Measurements from ENCODE around the gene SLFN14.
"Not testable (repeated sequence)": the region's sequence is repeated elsewhere in the genome, so short reads cannot be mapped to it uniquely, and the experiment has no call there.

SLFN14 gene
- 0 reads per million in 2 donors for total RNA-seq

DNA sequence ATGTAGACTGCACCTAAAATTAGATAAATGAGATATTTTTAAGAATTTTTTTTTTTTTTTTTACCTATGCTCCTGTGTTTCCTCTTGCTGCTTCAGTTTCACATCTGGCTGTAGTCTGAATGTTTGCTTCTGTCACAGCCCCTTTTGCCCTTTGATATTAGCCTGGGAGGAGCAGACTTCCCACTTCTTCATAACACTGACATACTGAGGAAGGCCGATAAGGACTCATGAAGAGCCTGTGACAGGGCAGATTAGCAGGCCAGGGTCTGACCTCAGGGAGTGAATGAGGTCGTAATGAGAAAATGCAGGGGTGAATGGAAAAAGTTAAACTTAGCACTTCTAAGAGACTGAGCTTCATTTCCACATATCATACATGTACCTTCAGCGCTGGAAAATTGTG is at the start of gene SLFN14:
SLFN14 (minus strand) TSS at position 117 of the 400 bp plus-strand sequence. CDS start 2,757 bp downstream, outside the sequence.
- no peak for DNase-seq

DNA sequence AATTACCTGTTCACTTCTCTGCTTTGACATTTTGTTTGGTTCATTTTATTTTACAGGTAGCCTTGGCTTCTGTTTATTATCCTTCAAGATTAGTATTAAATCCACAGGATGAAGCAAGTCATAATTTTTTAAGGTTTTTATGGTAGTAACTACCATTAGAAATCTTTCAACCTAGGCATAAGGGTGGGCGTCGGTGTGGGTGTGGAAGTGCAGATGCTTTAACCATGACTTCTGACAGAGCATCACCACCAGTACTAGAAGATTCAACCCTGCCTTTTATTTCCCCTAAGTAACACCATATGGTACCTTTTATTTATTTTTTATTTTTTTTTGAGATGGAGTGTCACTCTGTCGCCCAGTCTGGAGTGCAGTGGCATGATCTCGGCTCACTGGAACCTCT is 49.2 kb upstream of the SLFN14 start:
- no peak for DNase-seq

DNA sequence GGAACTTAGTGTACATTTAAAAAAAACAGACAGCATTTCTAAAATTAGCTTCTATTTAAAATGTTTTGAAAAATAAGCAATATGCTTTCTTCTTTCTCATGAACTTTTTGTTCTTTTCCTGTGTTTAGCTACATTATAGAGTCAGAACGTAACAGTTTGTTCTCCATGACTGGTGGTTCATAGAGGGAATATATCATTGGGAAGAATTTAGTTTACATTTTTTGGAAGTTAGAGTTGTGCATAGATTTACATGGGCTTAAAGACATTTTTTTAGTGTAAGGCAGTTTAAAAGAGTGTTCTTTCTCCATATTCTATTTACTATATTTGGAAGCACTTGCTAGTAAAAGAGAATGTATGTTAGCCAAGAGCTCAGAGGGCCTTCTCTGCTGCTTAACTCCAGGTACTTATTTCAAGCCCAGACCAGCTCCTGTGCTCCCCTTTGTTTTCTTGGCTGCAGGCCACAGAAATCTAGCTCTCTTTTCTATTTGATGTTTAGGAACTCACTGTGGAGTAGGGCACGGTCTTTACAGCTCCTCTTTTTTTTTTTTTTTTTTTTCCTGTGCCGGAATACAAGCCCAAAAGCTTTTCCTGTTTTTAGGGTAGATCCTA is 46.7 kb upstream of the SLFN14 start:
- no peak for DNase-seq

DNA sequence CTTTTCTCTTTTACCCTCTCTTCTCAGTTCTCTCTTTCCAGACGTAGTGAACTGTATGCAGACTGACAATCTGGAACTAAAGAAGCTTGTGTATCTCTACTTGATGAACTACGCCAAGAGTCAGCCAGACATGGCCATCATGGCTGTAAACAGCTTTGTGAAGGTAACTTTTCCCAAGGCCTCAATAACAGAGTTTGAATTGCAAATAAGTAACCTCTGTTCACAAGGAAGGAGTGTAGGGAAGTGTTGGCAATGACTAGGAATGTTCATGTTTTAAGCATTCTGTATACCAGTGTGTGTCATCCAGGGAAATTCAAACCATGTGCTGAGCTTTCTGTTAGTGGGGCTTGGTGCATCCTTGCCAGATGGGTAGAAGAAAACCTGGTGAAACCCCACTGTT is 45.1 kb upstream of the SLFN14 start:
- no peak for DNase-seq

DNA sequence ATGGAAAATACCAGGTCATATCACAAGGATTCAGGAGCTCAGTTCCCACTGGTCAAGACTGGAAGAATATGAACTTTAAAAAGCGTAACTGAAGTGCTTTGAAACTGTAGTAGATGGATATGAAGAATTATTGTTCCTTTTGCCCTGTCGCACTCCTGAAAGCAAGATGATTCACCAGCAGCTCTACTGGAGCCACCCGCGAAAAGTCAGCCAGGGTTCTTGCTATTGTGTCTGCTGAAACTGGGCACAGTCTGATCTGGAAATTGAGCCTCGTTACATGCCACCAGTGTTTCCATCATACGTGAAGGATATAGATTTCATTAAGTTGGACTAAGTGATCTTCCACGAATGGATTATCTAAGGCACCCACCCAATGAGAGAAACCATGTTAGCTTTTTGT is 43.1 kb upstream of the SLFN14 start:
- no peak for DNase-seq

DNA sequence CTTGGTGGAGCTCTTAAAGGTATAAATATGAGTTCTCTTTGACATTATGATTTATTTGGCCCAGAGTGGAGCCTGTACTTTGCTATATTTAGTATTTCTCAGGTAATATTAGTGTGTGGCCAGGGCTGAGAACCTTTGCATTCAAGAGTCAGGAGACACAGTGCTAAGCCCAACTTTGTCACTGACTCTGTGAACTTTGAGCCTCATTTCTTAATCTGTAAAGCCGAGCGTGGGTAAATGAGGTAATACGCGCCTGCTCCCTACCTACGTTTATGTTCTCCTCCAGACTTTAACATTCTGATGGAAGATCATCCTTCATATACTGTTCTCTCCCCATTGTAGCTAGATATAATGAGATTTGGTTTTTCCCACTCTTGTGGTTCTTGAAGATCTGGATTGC is 37.0 kb upstream of the SLFN14 start:
- no peak for DNase-seq

DNA sequence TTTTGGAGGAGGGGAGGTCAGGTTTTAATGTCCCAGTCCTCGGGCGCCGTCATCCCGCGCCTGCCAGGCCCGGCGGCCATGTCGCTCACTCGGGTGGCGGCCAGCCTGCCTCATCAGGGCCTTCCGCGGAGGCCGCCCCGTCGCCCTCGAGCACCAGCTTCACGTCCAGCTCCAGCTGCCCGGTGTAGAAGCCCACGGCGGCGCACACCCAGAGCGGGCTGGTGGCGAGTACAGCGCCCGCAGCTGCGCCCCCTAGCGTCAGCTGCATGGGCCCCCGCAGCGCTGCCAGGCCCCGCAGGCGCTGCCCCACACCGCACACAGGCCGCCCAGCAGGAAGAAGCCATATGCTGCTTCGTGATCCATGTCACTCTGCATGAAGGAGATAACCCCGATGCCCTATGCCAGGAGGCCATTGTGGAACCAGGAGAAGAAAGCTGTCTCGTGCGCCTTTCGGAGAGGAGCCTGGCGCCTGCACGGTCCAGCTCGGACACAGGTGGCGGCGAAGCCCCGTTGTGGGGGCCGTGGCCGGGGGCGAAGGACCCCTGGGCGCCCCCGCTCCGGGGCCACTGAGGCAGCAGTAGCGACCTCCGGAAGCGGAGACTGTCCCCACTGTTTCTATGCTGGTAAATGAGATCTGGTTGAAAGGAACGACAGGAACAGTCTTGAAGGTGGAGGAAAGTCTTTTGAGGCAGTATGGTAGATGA is 36.1 kb upstream of the SLFN14 start:
- DNase-seq = no peak

DNA sequence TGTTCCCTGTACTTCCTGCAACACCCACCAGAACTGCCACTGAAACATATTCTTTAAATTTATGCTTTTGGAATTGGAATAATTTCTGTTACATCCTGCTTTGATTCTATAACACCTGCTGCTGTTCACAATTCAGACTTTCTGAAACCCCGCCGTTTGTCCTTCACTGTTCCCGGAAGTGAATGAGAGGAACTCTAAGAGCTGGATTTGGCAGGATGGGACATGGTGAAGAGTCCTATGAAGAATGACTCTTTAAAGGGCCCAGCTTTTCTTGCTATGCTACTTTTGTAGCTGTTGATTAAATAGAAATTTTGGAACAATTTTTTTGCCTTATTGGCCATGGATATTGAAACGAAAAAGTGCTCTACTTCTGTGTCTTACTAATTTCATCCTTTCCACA is 35.5 kb upstream of the SLFN14 start:
- DNase-seq = no peak

DNA sequence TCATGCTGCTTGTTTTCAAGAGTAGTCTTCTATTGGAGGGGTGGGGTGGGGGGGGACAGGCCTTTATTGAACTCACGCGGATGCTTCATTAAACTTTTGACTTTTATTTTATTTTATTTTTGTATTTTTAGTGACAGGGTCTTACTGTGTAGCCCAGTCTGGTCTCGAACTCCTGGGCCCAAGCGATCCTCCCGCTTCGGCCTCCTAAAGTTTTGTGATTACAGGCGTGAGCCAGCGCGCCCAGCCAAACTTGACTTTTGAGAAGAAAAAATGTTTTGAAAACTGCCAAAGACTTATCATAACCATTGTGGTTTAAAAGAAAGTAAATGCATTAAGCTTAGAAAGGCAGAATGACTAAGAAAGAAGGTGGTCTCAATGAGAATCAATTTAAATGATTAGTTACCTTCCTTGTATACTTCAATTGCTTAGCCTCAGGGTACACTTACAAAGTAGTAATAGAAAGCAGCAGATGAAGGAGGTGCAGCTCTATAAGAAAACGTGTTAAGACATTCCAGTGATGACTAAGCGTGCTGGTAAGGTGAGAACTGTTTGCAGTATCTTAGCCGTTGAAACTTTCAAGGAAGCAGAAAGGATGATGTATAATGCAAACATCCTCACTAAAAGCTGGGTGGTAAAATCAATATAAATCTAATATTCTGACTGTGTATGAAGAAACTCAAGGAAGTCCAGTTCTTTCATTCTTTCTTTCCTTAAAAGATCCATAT is 27.7 kb upstream of the SLFN14 start:
- no peak for DNase-seq

DNA sequence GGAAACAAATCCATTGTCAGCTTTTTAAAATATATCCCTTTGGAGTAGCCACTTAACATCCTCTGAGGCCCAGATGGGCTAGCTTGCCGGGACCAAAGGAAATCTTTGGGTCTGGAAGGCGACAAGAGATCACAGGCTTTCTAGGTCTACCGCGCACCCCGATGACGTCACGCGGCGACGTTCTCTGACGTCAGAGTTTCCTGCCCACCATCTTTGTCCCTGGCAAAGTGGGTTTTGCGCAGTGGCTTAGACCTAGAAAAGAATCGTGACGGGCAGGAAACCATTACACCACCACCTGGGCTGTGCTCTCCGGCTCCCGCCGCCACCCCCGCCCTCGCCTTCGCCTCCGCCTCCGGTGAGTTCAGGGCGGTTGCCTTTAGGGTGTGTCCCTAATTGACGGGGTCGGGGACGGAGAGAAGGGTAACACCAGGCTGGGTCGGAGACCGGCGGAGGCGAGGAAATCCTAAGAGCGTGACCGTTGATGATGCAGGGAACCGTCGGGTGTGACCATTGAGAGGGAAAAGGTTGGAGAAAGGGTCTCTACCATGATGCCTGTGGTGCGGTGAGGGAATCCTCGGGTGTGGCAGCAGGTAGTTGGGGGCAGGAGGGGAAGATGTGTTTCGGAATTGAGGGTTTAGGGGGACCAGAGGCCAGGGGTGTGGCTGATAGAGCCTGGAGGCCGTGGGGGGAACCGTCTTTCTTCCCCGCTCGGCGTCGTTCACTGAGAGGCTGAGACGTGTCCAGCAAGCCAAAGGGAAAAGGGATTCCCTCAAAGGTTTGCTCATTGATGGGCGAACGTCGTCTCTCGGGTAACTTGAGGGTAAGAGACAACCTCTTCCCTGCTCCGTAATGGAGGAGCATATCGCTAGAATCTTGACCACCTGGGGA is 26.7 kb upstream of the SLFN14 start, which contains the start of gene AP2B1:
AP2B1 (plus strand) TSS at position 249 of the 888 bp plus-strand sequence. CDS start 6,709 bp downstream, outside the sequence.
- DNase-seq = peak; percentile 96

DNA sequence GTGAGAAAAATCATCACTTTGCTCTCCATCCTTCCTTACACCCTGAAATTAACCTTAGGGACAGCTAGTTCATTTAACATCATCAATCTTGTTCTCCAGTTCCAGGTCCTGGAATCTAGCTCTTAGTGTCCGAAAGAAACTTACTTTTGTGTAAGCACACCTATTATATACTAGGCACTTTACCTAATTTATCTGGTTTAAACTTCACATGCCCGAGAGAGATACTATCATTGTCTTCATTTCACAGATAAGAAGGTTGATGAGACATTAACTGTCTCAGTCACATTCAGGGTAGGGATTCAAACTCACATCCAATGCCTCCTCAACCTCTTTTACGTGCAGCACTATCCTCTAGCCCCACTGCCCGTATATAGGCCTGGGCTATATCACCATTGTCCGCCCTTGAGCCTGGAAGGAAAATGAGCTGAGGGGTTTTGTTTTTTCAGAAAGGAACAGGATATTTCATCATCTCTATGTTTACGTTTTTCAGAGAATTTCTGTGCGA is 26.0 kb upstream of the SLFN14 start:
- DNase-seq = no peak

DNA sequence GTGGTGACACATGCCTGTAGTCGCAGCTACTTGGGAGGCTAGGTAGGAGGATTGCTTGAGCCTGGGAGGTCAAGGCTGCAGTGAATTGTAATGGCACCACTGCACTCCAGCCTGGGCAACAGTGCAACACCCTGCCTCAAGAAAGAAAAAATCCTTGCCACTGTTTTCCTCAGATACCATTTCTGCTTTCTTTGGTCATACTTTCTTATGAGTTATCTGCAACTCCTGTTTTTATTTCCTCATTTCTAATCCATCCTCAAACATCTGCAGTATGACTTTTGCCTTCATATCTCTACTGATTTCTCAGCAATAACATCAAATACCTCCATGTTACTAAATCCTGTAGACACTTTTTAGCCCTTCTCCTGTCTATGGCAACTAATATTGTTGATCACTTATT is 23.4 kb upstream of the SLFN14 start:
- no peak for DNase-seq

DNA sequence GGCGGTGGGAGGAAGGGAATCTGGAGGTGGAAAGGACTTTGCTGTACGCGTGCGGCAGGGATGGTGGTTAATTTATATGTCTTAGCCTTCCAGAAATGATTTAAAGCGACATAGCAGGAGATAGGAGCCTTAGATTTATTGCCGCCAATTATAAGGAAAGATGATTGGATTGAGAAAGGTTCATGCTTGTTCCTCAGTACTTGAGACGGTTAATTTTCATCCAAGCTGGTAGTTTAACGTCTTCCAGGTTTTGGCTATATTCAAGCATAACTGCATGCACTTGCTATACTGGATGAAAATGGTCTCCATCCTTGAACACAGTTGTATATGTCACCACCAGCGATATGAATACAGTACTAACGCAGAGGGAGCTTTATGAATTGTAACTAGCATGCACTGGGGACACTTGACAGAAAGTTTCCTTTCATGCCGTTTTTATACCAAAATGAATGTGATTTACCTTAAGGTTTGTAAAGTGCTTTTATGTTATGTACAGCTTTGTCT is 18.4 kb upstream of the SLFN14 start:
- DNase-seq = no peak

DNA sequence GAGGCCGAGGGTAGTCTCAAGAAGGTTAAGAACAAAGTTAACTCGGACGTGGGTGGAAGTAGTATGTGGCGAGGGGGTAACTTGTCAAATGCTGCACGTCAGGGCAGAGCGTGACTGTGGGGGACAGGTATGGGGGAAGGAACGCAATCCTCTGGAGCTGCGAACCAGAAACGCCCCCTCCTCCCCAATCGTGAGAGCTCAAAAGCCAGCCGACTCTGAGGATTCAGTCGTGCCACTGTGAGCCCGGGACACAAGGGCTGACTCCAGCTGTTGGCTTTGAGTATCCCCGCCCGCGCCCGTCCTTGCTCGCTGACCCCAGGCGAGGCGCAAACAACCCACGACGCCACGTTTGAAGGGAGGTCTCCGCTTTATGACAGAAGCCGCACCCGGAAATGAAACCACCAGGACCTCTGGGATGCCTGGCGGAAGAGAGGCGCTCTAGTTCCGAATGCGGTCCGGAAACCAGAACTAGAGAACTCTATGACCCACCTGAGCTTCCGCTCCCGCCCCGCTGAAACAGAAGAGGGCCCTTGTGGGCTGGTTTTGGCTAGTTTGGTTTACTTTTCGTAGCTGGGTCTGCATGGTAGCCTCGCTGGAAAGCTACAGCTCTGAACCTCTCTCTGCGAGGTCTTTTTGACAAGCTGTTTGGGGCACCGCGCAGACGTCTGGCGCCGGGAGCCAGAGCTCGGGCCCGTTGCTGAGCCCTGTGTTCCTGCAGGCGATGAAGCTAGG is 17.7 kb upstream of the SLFN14 start, which contains the start of gene PEX12:
PEX12 (minus strand) TSS at position 375 of the 732 bp plus-strand sequence. CDS start 550 bp downstream, outside the sequence.
- DNase-seq = peak; percentile 81

DNA sequence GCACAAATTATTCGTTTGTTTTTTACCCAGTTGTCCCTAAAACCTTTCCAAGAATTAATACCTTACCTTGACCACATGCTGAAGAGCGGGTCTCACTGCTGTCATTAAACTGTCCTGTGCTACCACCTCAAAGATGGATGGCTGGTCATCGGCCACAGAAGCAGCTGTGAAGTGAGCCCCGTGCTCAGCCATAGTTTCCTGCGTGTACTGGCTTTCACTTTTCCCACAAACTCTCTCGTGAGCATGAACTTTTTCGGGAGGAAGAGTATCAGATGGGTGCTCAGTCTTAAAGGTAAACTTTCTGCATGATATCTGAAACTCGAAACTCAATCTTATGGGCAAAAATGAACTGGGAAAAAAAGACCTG is 17.2 kb upstream of the SLFN14 start:
- DNase-seq = no peak

DNA sequence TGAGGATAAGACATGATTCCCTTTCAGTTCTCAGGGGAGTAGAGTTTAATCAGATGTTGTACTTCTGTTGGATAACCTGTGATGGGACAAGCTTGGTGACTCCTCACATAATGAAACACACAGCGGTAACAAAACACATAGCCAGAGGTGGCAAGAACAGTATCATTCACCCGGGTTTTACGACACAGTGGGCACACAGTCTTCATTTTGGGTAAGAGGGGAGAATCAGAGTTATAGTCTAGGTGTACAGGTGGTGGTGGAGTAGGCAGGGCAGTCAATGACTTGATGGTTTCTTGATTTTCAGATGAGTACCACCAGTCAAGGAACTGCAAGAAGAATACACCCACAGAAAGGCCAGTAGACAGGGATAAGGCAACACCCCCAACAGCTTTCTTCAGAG is 15.1 kb upstream of the SLFN14 start:
- DNase-seq = no peak

DNA sequence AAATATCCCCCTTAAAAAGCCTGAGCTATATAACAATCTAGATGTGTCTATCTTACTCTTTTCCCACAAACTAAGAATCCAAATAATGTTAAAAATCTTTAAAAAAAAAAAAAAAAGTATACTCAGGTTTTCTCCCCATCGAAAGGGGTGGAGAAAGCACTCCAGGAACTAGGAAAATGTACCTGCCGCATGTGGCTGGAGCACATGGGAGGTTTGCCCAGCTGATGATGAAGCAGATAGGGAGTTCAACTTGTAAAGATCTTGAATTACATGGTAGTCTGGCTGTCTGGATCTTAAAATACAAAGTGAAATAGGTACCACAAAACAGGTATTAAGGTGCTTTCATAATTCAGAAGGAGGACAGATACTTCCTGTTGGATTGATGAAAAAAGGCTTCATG is 8.8 kb upstream of the SLFN14 start:
- DNase-seq = no peak

DNA sequence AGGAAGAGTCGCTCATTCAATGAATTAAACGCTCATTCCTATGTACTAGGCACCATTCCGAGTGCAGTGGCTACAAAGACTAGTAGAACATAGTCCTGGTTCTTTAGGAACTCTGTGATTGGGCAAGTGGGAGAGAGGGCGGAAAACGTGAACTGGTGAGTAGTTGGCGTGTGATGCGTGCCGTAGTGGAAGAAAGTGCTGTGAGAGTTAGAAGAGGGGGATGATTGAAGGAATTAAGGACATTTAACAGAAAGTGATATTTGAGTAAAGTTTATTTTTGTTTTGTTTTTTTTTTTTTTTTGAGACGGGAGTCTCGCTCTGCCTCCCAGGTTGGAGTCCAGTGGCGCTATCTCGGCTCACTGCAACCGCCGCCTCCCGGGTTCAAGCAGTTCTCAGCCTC is 7.9 kb upstream of the SLFN14 start:
- DNase-seq = no peak

DNA sequence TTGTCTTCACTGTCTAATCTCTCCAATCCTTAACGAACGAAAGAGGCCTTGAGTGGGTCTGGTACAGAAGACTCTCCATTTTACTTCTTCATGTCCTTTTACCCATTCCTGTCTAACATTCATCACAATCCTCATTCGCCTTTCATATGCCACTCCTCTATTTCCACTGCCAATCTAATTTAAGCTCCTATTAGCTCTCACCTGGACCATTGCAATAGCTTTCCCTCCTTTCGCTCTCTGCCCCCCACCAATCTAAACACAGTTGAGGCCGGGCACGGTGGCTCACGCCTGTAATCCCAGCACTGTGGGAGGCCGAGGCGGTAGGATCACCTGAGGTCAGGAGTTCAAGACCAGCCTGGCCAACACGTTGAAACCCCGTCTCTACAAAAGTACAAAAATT is 6.3 kb upstream of the SLFN14 start:
- no peak for DNase-seq

DNA sequence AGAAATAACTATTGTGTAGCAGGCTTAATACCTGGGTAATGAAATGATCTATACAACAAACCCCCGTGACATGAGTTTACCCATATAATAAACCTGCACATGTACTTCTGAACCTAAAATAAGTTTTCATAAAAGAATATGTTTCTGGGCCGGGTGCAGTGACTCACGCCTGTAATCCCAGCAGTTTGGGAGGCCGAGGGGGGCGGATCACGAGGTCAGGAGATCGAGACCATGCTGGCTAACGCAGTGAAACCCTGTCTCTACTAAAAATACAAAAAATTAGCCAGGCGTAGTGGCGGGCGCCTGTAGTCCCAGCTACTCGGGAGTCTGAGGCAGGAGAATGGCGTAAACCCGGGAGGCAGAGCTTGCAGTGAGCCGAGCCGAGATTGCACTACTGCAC is 2.6 kb upstream of the SLFN14 start:
- DNase-seq = not testable (repeated sequence)

DNA sequence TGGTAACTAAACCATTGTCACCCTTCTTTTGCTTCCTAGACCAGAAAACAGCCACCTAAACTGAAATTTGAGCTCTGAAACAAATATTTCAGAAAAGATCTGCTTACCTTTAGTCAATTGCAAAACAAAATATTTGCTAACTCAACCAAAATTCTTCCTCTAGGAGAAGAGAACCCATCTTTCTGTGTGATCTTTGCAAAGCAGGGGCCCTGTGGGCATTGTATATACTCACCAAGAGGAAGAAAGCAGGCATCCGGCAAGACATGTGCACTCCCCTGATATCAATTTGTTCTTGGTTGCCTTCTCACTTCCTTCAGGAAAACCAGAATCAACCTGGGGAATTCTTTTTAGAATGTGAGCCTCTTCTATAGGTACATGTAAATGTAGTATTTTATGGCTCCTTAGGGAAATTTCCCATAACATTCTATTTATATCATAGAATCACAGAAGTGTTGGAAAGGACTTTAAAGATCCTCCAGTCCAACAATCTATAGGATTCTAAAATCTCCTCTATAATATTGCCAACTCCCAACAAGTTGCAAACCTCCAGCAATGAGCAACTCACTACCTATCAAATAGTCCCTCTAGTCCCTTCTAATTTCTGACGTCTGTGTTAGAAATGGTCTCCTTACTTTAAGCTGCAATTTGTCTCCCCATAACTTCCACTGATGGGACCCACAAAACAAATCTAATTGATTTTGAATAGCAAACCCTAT is 966 bp downstream of the SLFN14 start:
- no peak for DNase-seq
